ENCODE measurements around the gene BTNL9.

- TF ChIP-seq POLR2A (IDR thresholded peaks at IDR 0.05; ENCODE audit: low read depth, low read length) (no peak), SPI1 (IDR thresholded peaks at IDR 0.05; ENCODE audit: low read depth, low read length) (no peak), POLR2AphosphoS5 (IDR thresholded peaks at IDR 0.05; ENCODE audit: low read depth, low read length) (no peak), POU2F2 (IDR thresholded peaks at IDR 0.05; ENCODE audit: low read depth, low read length) (no peak), TAF1 (IDR thresholded peaks at IDR 0.05; ENCODE audit: low read depth, low read length) (no peak)
Measured at GRCh38 chr5:181061645-181062044, 21.6 kb downstream of the BTNL9 start.

Data from GM12891 (cell line).